ENCODE results near the gene CELF5.

DNA sequence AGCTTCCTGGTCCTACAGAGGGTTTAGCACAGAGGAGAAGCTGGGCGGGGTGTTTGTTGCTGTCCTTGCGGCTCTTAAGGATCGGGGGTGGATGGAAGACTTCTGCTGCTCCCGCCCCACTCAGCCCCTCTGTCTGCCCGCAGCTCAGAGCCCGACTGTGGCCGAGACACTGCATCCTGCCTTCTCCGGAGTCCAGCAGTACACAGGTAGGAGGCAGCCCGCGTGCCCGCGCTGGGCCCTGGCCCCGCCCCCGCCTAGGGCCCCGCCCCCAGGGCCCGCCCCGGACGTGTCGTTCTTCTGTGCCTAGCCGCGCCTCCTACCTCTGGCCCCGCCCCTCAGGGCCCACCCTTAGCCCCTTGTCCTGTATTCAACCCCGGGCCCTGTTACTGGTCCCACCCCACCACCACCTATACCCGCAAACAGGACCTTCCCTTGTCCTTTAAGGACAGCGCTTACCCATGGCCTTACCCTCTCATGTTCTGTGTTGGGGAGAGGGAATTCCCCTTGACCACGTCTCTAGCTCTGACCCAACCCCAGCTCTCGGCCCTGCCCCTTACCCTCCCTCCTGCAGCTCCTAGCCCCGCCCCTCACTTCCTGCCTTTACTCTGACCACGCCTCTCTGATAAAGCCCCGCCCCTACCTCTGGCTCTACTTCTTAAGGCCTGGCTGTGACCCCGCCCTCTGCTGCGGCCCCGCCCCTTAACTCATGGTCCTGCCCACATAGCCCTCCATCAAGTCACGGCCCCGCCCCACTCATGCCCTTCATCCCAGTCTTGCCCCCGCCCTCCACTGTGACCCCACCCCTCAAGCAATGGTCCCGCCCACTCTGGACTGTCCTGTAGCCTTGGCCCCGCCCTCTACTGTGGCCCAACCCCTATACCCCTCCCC is 60.5 kb downstream of the CELF5 start:
- TF ChIP-seq, protein P1, sequence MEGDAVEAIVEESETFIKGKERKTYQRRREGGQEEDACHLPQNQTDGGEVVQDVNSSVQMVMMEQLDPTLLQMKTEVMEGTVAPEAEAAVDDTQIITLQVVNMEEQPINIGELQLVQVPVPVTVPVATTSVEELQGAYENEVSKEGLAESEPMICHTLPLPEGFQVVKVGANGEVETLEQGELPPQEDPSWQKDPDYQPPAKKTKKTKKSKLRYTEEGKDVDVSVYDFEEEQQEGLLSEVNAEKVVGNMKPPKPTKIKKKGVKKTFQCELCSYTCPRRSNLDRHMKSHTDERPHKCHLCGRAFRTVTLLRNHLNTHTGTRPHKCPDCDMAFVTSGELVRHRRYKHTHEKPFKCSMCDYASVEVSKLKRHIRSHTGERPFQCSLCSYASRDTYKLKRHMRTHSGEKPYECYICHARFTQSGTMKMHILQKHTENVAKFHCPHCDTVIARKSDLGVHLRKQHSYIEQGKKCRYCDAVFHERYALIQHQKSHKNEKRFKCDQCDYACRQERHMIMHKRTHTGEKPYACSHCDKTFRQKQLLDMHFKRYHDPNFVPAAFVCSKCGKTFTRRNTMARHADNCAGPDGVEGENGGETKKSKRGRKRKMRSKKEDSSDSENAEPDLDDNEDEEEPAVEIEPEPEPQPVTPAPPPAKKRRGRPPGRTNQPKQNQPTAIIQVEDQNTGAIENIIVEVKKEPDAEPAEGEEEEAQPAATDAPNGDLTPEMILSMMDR (IDR thresholded peaks at IDR 0.05), result no peak
- no peak for TF ChIP-seq ZFX (IDR thresholded peaks at IDR 0.05; ENCODE audit: borderline replicate concordance)

All from 22Rv1 (cell line).